Nucleus accumbens (tissue), 56 donors: Measurements from ENCODE around the gene PF4V1.
"Not testable (repeated sequence)": the region's sequence is repeated elsewhere in the genome, so short reads cannot be mapped to it uniquely, and the experiment has no call there.

Experiments used
- DNase-seq, 56 donors: peaks; one replicate each; lab custom pipeline; 2025; lab: John Stamatoyannopoulos, UW

The PF4V1 gene

DNA sequence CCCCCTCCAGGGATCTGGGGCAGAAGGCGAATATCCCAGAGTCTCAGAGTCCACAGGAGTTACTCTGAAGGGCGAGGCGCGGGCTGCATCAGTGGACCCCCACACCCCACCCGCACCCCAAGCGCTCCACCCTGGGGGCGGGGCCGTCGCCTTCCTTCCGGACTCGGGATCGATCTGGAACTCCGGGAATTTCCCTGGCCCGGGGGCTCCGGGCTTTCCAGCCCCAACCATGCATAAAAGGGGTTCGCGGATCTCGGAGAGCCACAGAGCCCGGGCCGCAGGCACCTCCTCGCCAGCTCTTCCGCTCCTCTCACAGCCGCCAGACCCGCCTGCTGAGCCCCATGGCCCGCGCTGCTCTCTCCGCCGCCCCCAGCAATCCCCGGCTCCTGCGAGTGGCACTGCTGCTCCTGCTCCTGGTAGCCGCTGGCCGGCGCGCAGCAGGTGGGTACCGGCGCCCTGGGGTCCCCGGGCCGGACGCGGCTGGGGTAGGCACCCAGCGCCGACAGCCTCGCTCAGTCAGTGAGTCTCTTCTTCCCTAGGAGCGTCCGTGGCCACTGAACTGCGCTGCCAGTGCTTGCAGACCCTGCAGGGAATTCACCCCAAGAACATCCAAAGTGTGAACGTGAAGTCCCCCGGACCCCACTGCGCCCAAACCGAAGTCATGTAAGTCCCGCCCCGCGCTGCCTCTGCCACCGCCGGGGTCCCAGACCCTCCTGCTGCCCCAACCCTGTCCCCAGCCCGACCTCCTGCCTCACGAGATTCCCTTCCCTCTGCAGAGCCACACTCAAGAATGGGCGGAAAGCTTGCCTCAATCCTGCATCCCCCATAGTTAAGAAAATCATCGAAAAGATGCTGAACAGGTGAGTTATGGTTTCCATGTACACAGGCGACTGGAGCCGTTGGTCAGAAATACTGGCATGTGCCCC, 16.3 kb downstream of the PF4V1 start, which contains the start of gene CXCL1:
Gene CXCL1 (plus strand): TSS at position 264 of the 926 bp plus-strand sequence. CDS start 78 bp downstream, at position 342.
- no peak for DNase-seq

DNA sequence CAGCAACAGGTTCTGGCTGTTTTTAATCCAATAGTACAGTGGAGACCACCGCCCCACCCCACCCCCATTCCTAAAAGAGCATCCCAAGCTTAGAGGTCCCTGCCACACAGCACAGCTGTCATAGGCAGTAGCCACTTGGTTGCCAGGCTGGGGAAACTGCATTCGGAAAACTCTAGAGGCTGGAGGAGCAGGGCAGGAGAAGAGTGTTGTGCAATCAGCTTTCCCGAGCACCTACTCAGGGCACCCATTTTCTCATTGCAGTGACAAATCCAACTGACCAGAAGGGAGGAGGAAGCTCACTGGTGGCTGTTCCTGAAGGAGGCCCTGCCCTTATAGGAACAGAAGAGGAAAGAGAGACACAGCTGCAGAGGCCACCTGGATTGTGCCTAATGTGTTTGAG, 17.2 kb downstream of the PF4V1 start:
- DNase-seq: no peak

DNA sequence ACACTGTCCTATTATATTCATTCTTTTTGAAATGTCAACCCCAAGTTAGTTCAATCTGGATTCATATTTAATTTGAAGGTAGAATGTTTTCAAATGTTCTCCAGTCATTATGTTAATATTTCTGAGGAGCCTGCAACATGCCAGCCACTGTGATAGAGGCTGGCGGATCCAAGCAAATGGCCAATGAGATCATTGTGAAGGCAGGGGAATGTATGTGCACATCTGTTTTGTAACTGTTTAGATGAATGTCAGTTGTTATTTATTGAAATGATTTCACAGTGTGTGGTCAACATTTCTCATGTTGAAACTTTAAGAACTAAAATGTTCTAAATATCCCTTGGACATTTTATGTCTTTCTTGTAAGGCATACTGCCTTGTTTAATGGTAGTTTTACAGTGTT, 17.7 kb downstream of the PF4V1 start:
- DNase-seq: no peak

DNA sequence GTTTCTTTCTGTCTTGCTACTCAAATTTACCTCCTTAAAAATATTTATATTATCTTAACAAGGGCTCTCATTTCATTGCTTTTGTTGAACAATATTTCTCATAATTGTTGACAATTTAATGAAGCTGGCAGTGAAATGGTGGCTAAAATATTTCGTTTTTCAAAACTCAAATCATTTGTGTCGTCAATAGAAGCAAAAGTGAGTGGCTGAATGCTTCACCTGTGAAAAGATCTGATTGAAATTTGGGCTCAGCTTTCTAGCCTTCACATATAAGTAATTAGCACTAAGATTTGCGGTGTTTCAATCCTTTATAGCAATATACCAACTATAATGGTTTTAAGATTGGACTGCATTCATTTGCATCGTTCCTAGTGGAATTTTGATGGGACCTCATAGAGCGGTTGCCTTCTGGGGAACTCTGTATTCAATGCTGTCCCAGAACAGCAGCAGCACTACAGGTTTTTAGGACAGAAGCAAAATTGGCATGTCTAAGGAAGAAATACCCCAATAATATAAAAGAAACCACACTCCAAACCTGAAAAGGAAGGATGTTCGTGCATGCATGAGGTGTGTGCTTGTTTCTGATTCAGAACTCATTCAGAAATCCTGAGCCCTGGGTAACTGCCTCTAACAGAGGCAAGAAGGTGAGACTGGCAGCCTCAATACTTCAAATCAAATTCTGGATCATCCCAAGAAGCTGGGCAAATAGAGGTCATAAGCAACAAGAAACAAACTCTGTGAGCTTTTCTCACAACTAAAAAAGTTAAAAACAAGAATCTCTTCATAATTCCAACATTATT, 18.6 kb downstream of the PF4V1 start:
- DNase-seq: no peak

DNA sequence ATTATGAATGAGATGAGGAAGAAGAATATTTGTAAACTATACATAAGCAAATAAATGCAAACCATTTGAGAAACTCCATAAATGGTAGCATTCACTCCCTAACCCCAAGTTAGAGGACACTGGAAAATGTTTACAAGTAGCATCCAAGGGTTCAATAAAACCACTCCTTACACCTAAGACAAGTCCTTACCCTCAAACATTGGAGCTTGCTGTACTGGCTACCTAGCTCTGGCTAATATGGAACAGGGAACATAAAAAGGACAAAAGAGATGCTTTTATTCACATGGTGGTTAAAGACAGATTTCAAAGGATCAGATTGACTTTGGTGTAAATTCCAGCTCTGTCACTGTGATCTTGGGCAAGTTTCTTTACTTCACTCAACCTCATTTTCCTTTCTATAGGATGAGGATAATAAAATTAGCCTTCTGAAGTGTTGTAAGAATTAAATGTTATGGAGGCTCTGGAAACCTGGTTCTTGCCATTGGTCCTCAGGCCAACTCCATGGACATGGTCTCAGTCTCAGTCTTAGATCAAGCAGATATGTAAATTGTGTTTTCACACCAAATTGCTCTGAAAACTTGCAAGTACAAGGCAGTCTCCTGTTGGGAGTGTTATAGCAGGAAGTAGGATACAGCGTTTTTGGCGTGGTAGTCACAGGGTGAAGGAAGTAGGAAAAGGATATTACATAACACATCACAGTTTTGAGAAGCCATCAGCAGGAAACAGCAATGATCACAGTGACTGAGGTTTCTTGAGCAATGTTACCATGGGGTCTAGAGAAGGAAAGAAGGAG, 19.4 kb downstream of the PF4V1 start:
- DNase-seq: no peak

DNA sequence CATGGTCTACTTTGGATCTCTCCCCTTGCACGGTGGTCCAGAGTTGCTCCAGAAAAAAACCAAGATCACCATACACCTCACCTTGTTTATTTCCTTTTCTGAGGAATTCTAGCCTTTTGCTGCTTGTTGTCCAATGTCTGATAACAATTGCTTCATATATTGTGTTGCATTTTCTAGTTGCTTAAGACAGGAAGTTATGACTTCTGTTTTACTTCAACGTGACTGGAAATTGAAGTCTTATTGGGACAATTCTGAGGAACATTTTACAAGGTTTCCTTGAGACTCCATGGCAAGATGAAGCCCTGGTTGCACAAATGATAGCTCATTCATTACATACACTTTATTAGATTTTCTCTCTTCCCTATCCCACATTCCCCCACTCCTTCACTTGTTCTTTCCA, 21.3 kb downstream of the PF4V1 start:
- DNase-seq: no peak

DNA sequence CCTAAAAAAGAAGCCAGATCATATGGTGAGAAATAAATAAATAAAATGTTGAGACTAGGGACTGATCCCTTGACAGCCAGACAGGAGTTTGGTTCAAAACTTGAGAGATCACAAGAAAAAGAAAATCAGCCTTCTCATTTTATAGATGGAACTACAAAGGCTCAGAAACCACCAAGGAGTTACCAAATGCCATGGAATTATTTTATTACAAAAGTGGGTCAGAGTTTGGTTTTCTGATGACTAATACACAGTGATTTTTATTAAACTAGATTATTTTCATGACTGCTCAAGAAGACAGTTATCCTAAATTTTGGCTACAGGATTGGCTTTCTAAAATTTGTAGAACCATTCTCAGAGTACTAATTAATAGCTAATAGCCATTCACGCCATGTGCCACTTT, 22.3 kb downstream of the PF4V1 start:
- DNase-seq: no peak

DNA sequence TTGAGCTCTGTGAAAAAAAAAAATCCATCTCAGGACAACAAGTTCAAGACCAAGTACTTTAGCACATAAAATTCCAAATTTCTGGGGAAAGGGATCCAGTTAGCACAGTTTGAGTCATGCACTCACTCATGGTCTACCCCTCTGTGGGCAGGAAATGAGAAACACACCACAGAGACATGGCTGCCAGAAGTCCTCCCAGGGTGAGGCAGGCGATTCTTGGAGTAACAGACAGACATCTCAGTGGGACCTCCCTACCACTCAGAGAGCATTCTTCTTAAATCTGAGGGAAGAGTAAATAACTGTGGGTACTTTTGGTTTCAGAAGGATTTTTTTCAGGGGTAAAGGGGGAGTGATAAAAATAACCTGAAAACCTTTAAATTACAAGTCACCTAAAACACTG, 30.2 kb downstream of the PF4V1 start:
- DNase-seq: no peak

DNA sequence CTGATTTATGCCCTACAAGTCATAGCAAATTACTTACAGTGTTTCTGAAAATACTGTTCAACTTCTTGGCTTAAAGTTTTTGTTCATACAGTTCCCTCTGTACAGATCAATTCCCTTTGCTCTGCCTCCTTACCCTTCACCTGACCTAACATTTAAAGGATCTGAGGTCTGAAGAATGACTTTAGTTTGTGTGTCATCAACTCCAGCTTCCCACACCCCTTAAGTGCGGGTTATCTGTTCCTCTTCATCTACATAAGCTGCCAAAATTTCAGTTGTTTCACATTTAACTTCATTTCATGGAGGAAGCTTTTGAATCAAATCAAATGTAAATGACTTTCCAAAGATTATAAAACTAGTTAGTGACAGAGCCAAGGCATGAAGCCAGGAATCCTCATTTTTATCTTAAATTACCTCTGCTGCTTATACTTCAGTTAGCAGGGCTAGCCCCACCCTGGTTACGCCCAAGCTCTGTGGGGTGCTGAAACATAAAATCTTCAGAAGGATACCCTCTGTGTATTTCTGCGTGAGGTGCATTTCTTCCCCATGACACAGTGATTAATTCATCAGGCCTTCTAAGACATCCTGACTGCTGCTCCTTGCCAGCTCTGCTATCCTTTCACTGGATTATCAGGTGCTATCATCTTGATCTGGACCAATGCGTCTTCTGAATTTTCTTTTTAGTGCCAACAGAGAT, 32.6 kb downstream of the PF4V1 start:
- DNase-seq: no peak

DNA sequence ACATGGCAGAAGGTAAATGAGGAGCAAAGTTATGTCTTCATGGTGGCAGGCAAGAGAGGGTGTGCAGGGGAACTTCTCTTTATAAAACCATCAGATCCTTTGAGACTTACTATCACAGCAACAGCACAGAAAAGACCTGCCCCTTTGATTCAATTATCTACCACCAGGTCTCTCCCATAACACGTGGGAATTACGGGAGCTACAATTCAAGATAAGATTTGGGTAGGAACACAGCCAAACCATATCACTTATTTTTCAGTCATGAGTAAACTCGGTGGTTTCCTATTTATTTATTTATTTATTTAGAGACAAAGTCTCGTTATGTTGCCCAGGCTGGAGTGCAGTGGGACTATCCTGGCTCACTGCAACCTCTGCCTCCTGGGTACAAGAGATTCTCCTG, 38.2 kb downstream of the PF4V1 start:
- no peak for DNase-seq

DNA sequence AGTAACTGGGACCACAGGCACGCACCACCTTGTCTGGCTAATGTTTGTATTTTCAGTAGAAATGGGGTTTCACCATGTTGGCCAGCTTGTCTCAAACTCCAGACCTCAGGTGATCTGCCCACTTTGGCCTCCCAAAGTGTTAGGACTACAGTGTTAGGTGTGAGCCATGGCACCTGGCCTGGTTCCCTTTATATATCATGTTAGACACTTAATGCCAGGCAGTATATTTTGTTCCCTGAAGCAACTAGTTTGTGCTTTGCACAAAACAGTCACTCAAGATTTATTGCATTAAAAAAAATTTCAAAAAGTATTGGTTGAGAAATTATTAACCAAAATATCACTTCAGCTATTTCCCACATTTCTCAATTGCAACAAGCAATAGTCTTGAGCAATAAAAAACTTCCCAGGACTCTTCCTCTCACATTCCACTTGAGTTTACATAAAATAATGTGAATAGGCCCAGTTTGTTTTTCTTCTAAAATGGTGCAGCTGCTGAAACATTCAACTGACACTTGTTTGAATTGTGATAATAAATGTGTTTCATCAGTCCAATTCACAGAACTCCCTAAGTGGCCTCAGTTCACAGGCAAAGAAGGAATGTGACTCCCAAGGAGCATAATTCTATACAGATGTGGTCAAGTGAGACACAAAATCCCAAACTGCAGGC, 38.8 kb downstream of the PF4V1 start:
- no peak for DNase-seq

DNA sequence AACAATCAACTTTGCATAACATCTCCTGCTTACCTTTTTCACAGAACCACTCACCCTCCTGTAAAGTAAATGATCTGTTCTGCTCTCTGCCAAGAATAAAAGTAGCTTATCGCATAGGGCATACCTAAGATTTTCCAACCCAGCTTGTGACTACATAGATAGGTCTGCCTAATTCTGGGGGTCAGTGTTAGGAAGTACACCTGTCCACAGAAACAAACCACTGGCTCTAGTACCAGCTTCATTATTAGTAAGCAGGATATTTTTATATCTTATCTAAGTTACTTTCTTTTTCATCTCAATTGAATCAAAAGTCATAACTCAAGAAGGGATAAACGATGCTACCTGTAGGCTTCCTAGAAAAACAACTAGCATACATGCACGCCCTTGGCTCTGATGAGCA, 39.9 kb downstream of the PF4V1 start:
- no peak for DNase-seq

DNA sequence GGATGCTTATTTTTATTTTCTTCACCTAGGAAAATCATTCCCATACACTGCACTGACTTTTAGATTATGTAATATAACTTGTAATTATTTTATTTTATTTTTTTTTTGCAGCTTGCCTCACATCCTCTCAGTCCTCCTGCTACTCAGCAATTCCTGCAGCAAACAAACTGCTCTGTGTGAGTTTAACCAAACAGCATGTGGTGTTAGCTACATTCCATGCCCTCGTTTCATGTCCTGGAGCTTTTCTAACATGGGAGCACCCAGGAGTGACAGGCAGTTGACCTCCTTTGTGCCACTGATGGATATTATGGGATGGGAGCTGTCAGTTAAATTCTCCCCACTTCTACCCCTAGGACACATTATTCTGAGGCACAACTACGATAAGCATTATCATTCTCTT, 40.9 kb downstream of the PF4V1 start:
- no peak for DNase-seq

DNA sequence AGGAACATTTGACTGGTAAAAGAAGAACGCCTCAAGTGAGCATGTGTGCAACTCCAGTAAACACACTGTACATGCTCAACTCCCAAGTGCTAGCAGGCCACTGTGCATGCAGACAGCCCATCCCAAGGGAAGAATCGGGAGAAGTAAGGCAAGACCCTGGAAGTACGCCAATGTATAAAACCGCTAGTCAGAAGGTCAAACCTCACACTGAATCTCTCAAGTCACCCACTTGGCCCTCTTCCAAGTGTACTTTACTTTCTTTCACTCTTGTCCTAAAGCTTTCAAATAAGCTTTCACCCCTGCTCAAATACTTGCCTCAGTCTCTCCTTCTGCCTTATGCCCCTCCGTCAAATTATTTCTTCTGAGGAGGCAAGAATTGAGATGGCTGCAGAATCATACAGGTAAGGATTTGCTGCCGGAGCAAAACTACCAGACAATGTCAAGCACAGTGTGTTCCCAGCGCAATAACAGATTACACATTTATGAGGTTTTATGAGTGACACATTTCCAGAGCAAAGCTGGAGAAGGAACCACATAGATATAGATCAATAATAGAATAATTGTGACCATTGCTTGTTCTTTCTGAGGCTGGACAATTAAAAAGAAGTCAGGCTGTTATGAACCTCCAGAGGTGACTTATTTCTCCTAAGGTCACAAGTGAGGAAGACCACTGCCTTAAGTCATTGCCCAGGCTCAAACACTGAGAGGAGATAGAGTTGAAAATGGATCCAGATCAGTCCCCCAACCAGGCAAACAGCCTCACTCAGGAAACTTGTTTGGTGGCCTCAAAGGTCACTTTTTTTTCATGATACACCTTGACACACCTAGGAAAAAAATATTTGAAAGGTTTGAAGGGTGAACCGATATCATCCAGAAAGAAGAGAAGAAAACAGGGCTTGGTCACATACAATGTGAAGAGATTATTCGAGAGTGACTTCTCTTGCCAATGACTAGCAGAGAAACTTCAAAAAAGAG, 42.4 kb downstream of the PF4V1 start:
- no peak for DNase-seq

DNA sequence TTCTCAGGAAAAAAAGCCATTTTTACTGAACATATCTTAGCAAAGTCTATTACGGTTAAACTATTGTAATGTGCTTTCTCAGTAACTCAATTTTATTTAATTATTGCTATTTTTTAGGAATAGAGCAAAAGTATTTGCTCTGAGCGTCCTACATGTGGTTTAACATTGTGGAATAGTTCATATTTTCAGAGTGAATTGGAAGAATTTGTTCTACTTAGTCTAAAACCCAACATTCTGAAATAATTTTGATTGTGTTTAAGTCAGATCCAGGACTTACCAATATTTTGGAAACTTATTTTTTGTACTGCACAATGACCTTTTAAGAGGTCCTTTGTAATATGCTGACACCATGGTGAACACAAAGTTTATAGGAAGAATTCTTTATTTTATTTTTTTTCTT, 43.3 kb downstream of the PF4V1 start:
- no peak for DNase-seq

DNA sequence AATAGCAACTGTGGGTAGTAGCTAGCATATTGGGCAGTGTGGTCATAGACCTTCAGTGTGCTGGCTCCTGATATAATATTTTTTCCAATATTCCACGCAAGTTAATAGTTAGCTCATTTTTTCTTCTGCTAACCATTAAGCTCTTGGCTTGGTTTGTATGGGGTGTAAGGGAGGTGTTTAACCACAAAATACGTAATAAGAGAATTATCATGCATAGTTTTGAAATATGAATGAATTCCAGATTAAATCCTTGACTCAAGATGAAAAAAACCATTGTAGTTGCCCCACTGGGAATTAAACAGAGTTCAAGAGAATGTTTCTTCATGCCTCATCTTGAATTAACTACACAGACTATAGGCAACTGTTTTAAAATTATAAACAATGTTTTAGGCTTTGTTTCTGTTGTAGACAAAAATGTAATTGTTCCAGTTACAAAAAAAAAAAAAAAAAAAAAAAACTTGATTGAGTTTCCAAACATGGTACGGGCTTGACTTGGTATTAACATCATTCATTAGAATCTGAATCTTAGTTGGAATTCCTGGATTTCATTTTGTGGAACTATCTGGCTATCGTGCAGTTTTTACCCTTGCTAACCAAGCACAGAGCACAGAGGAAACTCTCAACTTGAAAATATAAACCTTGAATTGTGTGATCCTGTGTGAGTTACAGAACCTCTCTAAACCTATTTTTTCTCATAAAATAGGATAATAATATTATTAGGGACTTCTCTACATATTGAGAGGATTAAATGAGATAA, 44.5 kb downstream of the PF4V1 start:
- no peak for DNase-seq

DNA sequence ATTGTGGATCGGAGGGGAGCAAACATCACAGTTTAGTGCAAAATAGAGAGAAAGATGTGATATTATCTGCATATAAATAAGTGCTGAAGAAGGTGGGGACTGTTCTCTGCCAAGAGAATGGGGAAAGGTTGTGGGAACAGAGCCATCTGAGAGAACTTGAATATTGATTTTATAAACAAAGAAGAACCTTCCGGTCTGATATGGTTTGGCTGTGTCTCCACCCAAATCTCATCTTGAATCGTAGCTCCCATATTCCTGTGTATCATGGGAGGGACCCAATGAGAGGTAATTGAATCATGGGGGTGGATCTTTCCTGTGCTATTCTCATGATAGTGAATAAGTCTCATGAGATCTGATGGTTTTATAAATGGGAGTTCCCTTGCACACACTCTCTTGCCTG, 46.2 kb downstream of the PF4V1 start:
- DNase-seq: not testable (repeated sequence)

DNA sequence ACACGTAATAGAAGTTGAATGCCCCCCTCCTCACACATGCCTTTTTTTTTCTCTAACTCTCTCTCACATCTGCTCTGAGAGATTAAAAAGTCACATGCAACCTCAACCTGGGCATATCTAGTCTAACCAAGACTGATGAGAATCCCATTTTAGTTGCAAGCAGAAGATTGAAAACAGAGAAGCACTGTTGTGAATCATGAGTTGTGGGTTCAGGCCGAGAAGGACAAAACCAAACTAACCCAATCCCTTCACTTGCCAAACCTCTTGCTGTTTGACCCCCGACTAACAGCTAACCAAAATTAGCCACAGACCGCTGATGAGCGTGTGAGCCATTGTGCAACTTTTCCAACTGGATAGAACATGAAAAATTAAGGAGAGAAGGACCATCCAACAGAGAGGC, 47.9 kb downstream of the PF4V1 start:
- DNase-seq: no peak
